ENCODE measurements around the gene NMT1. TPM values are rescaled to one million over a fixed set of nuclear protein-coding genes. Genes with fewer than 3 reads are reported as not detected.

NMT1 gene
- total RNA-seq, 4 donors from 2014 or later, result 58.5 to 79.3 (median 65.1) TPM

DNA sequence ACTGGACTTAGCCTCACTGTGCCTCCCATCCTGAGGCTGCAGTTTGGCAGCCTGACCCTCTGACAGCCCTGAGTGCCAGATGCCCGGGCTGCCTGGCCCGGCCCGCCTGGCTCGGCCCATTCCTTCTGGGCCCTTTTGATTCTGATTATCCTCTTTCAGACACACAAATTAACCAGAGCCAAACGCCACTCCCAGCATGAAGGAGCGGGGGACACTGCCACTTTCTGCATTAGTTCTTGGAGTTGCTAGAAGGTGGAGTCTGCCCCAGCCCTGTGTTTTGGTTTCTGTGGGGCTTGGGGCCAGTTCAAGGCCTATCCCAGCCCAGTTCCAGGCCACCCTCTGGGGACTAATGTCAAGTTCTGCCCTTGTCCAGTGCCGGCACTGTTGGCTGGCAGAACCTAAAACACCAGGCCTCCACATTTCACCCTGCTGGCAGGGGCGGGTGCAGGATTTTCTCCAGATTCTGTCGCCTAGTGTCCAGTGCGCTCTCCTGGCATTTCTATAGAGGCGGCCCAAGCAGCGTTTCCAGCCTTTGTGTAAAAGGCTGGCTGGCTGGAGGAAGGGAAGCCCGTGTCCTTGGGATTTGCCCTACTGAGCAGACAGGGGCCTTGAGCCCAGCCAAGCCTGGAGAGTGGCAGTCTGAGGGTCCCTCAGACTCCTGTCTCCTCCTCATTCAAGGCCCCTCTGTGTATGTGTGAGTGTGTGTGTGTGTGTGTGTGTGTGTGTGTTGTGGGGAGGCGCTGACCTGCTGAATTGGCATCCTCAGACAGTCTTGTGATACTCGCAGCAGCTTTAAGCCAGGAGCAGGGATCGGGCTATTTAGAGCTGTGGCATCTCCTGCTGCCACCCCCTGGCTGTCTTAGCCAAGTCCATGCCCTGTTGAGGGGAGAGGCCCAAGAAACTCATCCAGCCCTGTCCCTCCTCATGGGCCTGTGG is 49.8 kb downstream of the NMT1 start:
- no peak for DNase-seq (ENCODE audit: extremely low spot score)
- peaks cover 0 to 75% (median 68%) of the 10 kb centered on the region in 4 donors for H3K36me3 ChIP-seq
- intact Hi-C loops (cut with DNase I), result no loop called here
- no peak overlapping the region for H3K4me3 ChIP-seq
- 54% methylated on average over 14 of the region's 16 CpGs for WGBS
- H3K9me3 ChIP-seq, result no peaks in the 10 kb centered on the region
- no peaks in the 10 kb centered on the region for H3K27me3 ChIP-seq
- TF ChIP-seq EP300 (IDR thresholded peaks at IDR 0.05), result no peak
- no peak for TF ChIP-seq POLR2A (IDR thresholded peaks at IDR 0.05; ENCODE audit: low read depth)
- TF ChIP-seq POLR2AphosphoS5 (IDR thresholded peaks at IDR 0.05), result no peak
- TF ChIP-seq, protein P1, sequence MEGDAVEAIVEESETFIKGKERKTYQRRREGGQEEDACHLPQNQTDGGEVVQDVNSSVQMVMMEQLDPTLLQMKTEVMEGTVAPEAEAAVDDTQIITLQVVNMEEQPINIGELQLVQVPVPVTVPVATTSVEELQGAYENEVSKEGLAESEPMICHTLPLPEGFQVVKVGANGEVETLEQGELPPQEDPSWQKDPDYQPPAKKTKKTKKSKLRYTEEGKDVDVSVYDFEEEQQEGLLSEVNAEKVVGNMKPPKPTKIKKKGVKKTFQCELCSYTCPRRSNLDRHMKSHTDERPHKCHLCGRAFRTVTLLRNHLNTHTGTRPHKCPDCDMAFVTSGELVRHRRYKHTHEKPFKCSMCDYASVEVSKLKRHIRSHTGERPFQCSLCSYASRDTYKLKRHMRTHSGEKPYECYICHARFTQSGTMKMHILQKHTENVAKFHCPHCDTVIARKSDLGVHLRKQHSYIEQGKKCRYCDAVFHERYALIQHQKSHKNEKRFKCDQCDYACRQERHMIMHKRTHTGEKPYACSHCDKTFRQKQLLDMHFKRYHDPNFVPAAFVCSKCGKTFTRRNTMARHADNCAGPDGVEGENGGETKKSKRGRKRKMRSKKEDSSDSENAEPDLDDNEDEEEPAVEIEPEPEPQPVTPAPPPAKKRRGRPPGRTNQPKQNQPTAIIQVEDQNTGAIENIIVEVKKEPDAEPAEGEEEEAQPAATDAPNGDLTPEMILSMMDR (IDR thresholded peaks at IDR 0.05), result no peak
- peak overlapping the region; percentile 81 to 85 (median 82) for H3K27ac ChIP-seq (replicated peaks in 1 of 4)
- H3K4me1 ChIP-seq, result peaks cover 49 to 67% (median 65%) of the 10 kb centered on the region in 4 donors

DNA sequence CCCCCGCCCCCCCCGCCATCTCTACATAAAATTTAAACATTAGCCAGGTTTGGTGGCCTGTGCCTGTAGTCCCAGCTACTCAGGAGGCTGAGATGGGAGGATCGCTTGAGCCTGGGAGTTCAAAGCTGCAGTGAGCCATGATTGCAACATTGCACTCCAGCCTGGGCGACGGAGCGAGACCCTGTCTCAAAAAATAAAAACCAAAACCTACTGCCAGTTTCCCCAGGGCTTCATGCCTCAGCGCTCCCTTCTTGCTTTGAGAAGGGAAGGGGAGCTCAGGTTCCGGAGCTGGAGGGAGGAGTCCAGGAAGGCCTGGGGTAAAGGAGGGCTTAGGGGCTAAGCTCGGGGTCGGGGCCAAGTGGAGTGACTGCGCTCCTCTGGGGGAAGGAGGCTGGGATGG is 50.7 kb downstream of the NMT1 start:
- H3K27ac ChIP-seq (replicated peaks in 1 of 4), result peak overlapping the region; percentile 81 to 85 (median 82)
- H3K4me3 ChIP-seq, result no peak overlapping the region
- no peaks in the 10 kb centered on the region for H3K27me3 ChIP-seq
- H3K4me1 ChIP-seq, result peaks cover 42 to 58% (median 56%) of the 10 kb centered on the region in 4 donors
- no peaks in the 10 kb centered on the region for H3K9me3 ChIP-seq
- H3K36me3 ChIP-seq, result peaks cover 0 to 75% (median 66%) of the 10 kb centered on the region in 4 donors
- no peak for DNase-seq (ENCODE audit: extremely low spot score)
- intact Hi-C loops (cut with DNase I), result no loop called here
- TF ChIP-seq POLR2A (IDR thresholded peaks at IDR 0.05; ENCODE audit: low read depth), result no peak
- no peak for TF ChIP-seq EP300 (IDR thresholded peaks at IDR 0.05)
- TF ChIP-seq, protein P1 (IDR thresholded peaks at IDR 0.05), result no peak
- no peak for TF ChIP-seq POLR2AphosphoS5 (IDR thresholded peaks at IDR 0.05)
- WGBS, result 92% methylated on average over 9 of the region's 11 CpGs

GRCh38 chr17:45112559-45113423 is 51.7 kb downstream of the NMT1 start:
- Histone ChIP-seq H3K4me1 (peaks cover 35 to 49% (median 47%) of the 10 kb centered on the region in 4 donors), H3K27me3 (no peaks in the 10 kb centered on the region), H3K4me3 (no peak overlapping the region), H3K36me3 (peaks cover 0 to 75% (median 65%) of the 10 kb centered on the region in 4 donors), H3K9me3 (no peaks in the 10 kb centered on the region), H3K27ac (replicated peaks in 1 of 4) (peak overlapping the region; percentile 81 to 85 (median 82))
- intact Hi-C loops (cut with DNase I), result no loop called here
- WGBS, result 92% methylated on average over 13 of the region's 23 CpGs
- TF ChIP-seq, protein P1 (IDR thresholded peaks at IDR 0.05), result no peak
- TF ChIP-seq EP300 (IDR thresholded peaks at IDR 0.05) (no peak), POLR2AphosphoS5 (IDR thresholded peaks at IDR 0.05) (no peak), POLR2A (IDR thresholded peaks at IDR 0.05; ENCODE audit: low read depth) (no peak)
- DNase-seq (ENCODE audit: extremely low spot score), result no peak

DNA sequence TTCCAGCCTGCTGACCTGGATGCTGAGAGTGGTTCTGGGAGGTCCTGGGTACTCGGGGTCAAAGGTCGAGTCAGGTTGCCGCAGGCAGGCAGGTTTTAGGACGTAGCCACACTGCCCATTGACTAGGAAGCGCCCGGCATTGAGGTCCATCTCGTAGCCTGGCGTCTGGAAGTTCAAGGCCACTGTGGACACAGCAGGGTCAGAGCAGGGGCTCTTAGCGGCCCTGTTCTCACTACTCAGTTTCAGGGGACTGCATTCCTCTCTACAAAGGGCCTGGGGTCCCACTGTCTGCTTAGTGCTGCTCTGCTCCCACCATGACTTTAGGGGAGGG is 52.3 kb downstream of the NMT1 start:
- WGBS, result 79% methylated on average over 4 of the region's 9 CpGs

More for the DNA sequence above, 52.3 kb downstream of the NMT1 start:
- no peak for DNase-seq (ENCODE audit: extremely low spot score)
- intact Hi-C loops (cut with DNase I), result no loop called here
- peaks cover 0 to 75% (median 64%) of the 10 kb centered on the region in 4 donors for H3K36me3 ChIP-seq
- TF ChIP-seq, protein P1 (IDR thresholded peaks at IDR 0.05), result no peak
- TF ChIP-seq EP300 (IDR thresholded peaks at IDR 0.05) (no peak), POLR2AphosphoS5 (IDR thresholded peaks at IDR 0.05) (no peak), POLR2A (IDR thresholded peaks at IDR 0.05; ENCODE audit: low read depth) (no peak)
- no peak overlapping the region for H3K4me3 ChIP-seq
- H3K9me3 ChIP-seq, result no peaks in the 10 kb centered on the region
- no peaks in the 10 kb centered on the region for H3K27me3 ChIP-seq
- H3K4me1 ChIP-seq, result peaks cover 35 to 43% (median 41%) of the 10 kb centered on the region in 4 donors
- H3K27ac ChIP-seq (replicated peaks in 1 of 4), result peak overlapping the region in 3 of 4 donors; percentile 9 to 85 (median 84)

Measured in esophagus muscularis mucosa (tissue), 4 donors.